Uterus (tissue), 4 donors: ENCODE results near the gene TOP1. TPM values are rescaled to one million over a fixed set of nuclear protein-coding genes. Genes with fewer than 3 reads are reported as not detected.
A peak's percentile ranks its signal among the peaks of the same experiment; 100 is the strongest.

Source experiments
- DNase-seq, 2 donors: peaks; one replicate each; pipeline ENCODE4 v3.0.0-alpha.2; 2019 to 2020
- H3K27ac ChIP-seq, 2 donors: fragments of 200-600 bp; sonication (generic); 1 replicate in 1 of 2; 2 replicates in 1 of 2; pipeline ENCODE4 v1.5.1; 2016 to 2018
- H3K27me3 ChIP-seq, 2 donors: fragments of 200-600 bp; sonication (generic); one replicate each; pipeline ENCODE4 v1.5.1; 2018 to 2019; ENCODE audit warnings: control low read depth in 1 of 2
- H3K36me3 ChIP-seq, 2 donors: fragments of 200-600 bp; sonication (generic); one replicate each; pipeline ENCODE4 v1.5.1; 2019; ENCODE audit warnings: control low read depth in 1 of 2
- H3K4me1 ChIP-seq, 2 donors: fragments of 200-600 bp; sonication (generic); one replicate each; pipeline ENCODE4 v1.5.1; 2018 to 2019; ENCODE audit warnings: control low read depth in 1 of 2
- H3K4me3 ChIP-seq, 2 donors: fragments of 200-600 bp; sonication (generic); 1 replicate in 1 of 2; 2 replicates in 1 of 2; pipeline ENCODE4 v1.5.1; 2018 to 2019; ENCODE audit warnings: mild to moderate bottlenecking in 1 of 2
- H3K9me3 ChIP-seq, 2 donors: fragments of 200-600 bp; sonication (generic); one replicate each; pipeline ENCODE4 v1.5.1; 2019; ENCODE audit warnings: control low read depth in 1 of 2
- CTCF ChIP-seq, 4 experiments: fragments of 200-600 bp in 2 of 4; fragments of 450-650 bp in 2 of 4; sonication (generic) in 2 of 4; IDR thresholded peaks; one replicate each; pipeline ENCODE4 v1.5.1; 2016 to 2019; ENCODE audit warnings: antibody characterized with exemption in 4 of 4, mild to moderate bottlenecking in 2 of 4, moderate library complexity in 1 of 4
- POLR2A ChIP-seq, 2 donors: fragments of 450-650 bp; IDR thresholded peaks; one replicate each; pipeline ENCODE4 v1.6.1; 2016; ENCODE audit warnings: antibody characterized with exemption in 2 of 2, mild to moderate bottlenecking in 1 of 2, moderate library complexity in 1 of 2
- intact Hi-C: fragments of 100-400 bp; cut with DNase I; formaldehyde crosslinking; loops from one replicate; pipeline ENCODE4 v1.15.1; 2023; ENCODE audit warnings: low total_unique reads
- total RNA-seq, 4 donors: library from RNA; depleted of rRNA in 3 of 4; stranded (reverse); fragments of >200 nt in 3 of 4; gene quantifications; one replicate each; pipeline versions ENCODE4 v1.1.0 to v1.2.4, GENCODE V29; 2014 to 2023
- donor health status: DM: yes; HTN: yes; CAD: no.

The TOP1 gene
- total RNA-seq, 4 donors from 2014 or later: 20.5 to 47.1 (median 35.4) TPM

GRCh38 chr20:41063442-41063841, 34.8 kb downstream of the TOP1 start:
- Histone ChIP-seq H3K4me1 (no peaks in the 10 kb centered on the region), H3K27ac (no peak overlapping the region), H3K4me3 (no peak overlapping the region), H3K9me3 (no peaks in the 10 kb centered on the region), H3K36me3 (no peaks in the 10 kb centered on the region), H3K27me3 (no peaks in the 10 kb centered on the region)
- intact Hi-C loops: no loop called here
- no peak for DNase-seq
- no peak for TF ChIP-seq CTCF (IDR thresholded peaks at IDR 0.05)
- no peak for TF ChIP-seq POLR2A (IDR thresholded peaks at IDR 0.05)

- intact Hi-C loops: no loop called here
- H3K36me3 ChIP-seq: no peaks in the 10 kb centered on the region
- no peak for TF ChIP-seq POLR2A (IDR thresholded peaks at IDR 0.05)
- no peak overlapping the region for H3K4me3 ChIP-seq
- H3K4me1 ChIP-seq: no peaks in the 10 kb centered on the region
- H3K27me3 ChIP-seq: no peaks in the 10 kb centered on the region
- no peak for DNase-seq
- H3K27ac ChIP-seq: no peak overlapping the region
- H3K9me3 ChIP-seq: no peaks in the 10 kb centered on the region
Measured at GRCh38 chr20:41064377-41064776, 35.8 kb downstream of the TOP1 start.

- no peak for DNase-seq
- no peak overlapping the region for H3K4me3 ChIP-seq
- TF ChIP-seq POLR2A (IDR thresholded peaks at IDR 0.05) (no peak), CTCF (IDR thresholded peaks at IDR 0.05) (no peak)
- intact Hi-C loops: no loop called here
- H3K36me3 ChIP-seq: no peaks in the 10 kb centered on the region
- no peak overlapping the region for H3K27ac ChIP-seq
- no peaks in the 10 kb centered on the region for H3K9me3 ChIP-seq
- no peaks in the 10 kb centered on the region for H3K27me3 ChIP-seq
- H3K4me1 ChIP-seq: no peaks in the 10 kb centered on the region
Measured at GRCh38 chr20:41065716-41066115, 37.1 kb downstream of the TOP1 start.

- H3K4me3 ChIP-seq: no peak overlapping the region
- intact Hi-C loops: no loop called here
- DNase-seq: no peak
- H3K4me1 ChIP-seq: peaks cover 0 to 3% of the 10 kb centered on the region in 2 donors
- no peaks in the 10 kb centered on the region for H3K27me3 ChIP-seq
- no peaks in the 10 kb centered on the region for H3K9me3 ChIP-seq
- H3K36me3 ChIP-seq: no peaks in the 10 kb centered on the region
- no peak for TF ChIP-seq POLR2A (IDR thresholded peaks at IDR 0.05)
- H3K27ac ChIP-seq: no peak overlapping the region
Measured at GRCh38 chr20:41068806-41069205, 40.2 kb downstream of the TOP1 start.

- Histone ChIP-seq H3K27me3 (no peaks in the 10 kb centered on the region), H3K36me3 (no peaks in the 10 kb centered on the region), H3K4me3 (no peak overlapping the region), H3K4me1 (peaks cover 0 to 3% of the 10 kb centered on the region in 2 donors), H3K27ac (peak overlapping the region; percentile 14 to 40), H3K9me3 (no peaks in the 10 kb centered on the region)
- intact Hi-C loops: no loop called here
- peak; percentile 33 to 41 for DNase-seq
- TF ChIP-seq POLR2A (IDR thresholded peaks at IDR 0.05) (no peak), CTCF (IDR thresholded peaks at IDR 0.05) (peak in 1 of 4 experiments; percentile 4)
Measured at GRCh38 chr20:41072190-41072863, 43.7 kb downstream of the TOP1 start.

- Histone ChIP-seq H3K4me1 (peaks cover 0 to 3% of the 10 kb centered on the region in 2 donors), H3K27me3 (no peaks in the 10 kb centered on the region), H3K36me3 (no peaks in the 10 kb centered on the region), H3K9me3 (no peaks in the 10 kb centered on the region), H3K27ac (peak overlapping the region; percentile 14 to 40), H3K4me3 (no peak overlapping the region)
- TF ChIP-seq POLR2A (IDR thresholded peaks at IDR 0.05) (no peak), CTCF (IDR thresholded peaks at IDR 0.05) (no peak)
- no peak for DNase-seq
- intact Hi-C loops: no loop called here
Measured at GRCh38 chr20:41072915-41073314, 44.3 kb downstream of the TOP1 start.
